ENCODE measurements around the gene LUZP1.

The LUZP1 gene

DNA sequence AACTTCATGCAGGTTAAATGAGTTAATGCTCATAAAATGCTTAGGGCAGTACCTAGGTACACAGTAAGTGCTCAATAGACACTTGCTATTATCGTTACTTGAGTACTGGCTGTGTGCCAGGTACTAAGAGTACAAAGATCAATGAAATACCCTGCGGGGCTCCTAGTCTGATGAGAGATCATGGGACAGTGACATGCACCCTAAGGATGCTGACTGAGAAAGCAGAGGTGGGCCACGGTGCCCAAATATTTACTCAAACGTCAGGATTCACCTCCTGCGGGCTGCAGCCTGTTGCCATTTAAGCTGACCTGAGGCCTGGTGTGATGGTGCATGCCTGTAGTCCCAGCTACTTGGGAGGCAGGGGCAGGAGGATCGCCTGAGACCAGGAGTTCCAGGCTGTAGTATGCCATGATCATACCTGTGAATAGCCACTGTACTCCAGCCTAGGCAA, 19.8 kb upstream of the LUZP1 start:
- DNase-seq = no peak

DNA sequence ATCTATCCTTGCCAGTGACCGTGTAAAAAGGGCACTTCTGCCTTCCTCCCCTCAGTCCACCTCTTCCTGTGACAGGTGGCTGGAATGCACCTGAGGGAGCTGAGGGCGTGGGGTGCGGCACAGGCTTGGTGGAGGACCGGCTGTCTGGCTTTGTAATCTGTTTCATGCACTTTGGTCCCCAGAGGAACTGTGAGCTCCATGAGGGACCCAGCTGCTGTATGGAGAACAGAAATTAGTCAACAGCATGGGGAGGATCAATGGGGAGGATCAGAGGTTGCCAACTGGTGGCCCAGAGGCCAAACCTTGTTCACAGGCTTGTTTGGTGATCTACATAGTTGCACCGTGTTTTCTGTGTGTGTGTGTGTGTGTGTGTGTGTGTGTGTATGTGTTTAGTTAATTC, 19.0 kb upstream of the LUZP1 start:
- no peak for DNase-seq

DNA sequence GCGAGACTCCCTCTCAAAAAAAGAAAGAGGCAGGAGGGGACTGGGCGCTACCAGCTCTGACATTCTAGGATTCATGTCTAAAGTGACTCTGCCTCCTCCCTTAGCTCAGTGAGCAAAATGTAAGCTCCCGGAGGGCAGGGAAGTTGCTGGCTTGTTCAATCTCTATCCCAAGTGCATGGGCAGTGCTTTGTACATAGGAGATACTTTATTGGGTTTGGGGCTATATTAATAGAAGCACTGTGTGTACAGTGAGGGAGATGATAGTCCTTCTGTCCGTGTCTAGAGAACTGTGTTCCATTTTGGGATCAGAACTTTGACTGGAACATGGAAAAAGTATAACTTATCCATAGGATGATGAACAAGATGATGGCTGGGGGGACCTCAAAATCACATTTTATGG, 16.7 kb upstream of the LUZP1 start:
- DNase-seq = no peak

DNA sequence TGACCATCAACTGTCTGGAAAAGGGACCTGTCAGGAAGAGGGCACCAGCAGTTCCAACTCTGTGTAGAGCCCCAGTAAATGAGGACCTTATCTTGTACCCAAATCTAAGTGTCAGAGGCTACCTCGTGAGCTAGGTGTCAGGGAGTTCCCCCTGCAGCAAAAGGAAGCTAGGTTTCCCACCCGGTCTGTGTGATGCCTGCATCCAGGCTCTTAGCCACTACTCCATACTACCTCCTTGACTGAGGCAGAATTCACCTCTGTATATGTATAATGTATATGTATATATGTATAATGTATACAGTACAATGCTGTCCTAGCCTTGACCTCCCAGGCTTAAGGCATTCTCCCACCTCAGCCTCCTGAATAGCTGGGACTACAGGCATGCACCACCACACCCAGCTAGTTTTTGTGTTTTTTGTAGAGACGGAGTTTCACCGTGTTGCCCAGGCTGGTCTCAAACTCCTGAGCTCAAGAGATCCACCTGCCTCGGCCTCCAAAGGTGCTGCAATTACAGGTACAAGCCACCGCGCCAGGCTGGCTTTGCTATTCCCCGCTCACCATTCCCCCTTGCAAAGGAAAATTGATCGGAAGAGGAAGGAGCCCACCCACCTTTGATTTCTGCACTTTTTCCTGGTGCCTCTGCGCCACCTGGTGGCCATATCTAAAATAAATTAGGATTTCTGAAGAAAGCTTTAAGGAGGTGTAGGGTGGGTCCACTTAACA, 15.7 kb upstream of the LUZP1 start:
- peak; percentile 57 for DNase-seq

DNA sequence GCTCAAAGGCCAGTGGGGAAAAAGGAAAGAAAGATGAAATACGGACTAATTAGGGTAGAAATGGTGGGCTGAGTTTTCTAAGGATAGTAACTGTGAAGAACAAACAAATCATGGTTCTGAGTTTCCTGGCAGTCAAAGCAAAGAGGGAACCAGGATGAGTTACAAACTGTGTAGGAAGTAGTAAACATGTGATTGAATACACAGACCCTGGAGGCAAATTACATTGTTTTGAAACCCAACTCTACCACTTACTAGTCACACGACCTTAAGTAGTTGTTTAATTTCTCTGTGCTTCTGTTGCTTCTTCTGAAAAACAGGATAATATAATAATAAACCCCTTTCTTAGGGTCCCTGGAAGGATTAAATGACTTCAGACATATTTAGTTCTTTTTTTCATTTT, 11.2 kb upstream of the LUZP1 start:
- DNase-seq = no peak

DNA sequence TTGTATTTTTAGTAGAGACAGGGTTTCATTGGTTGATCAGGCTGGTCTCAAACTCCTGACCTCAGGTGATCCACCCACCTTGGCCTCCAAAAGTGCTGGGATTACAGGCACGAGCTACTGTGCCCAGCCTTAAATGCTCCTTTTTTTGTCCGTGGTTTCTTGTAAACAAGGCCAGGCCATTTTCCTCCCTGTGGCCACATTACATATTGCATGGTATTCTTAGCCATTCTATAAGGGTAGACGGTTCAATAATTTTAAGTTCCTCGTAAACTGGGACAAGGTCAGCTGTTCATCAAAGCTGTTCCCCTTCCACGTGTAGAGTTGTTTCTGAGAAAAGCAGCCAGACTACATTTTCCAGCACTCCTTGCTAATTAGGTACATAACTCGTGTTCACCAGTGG, 10.3 kb upstream of the LUZP1 start:
- no peak for DNase-seq

DNA sequence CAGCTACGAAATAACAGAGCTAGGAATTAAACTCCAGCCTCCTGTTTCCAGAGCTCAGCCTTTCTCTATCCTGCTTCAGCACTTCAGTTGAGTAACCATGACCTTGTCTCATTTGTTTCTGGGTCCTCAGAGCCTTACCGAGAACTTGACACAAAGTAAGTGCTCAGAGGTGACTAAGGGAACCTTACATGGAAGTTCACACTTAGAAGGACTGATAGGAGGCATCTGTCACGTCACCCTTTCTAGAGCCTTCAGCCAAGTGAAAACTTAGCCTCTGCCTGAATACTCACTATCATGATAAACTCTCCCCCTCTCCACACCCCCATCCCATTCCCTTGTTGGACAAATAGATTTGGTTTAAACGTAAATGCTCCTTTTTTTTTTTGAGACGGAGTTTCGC, 9.8 kb upstream of the LUZP1 start:
- DNase-seq = no peak

DNA sequence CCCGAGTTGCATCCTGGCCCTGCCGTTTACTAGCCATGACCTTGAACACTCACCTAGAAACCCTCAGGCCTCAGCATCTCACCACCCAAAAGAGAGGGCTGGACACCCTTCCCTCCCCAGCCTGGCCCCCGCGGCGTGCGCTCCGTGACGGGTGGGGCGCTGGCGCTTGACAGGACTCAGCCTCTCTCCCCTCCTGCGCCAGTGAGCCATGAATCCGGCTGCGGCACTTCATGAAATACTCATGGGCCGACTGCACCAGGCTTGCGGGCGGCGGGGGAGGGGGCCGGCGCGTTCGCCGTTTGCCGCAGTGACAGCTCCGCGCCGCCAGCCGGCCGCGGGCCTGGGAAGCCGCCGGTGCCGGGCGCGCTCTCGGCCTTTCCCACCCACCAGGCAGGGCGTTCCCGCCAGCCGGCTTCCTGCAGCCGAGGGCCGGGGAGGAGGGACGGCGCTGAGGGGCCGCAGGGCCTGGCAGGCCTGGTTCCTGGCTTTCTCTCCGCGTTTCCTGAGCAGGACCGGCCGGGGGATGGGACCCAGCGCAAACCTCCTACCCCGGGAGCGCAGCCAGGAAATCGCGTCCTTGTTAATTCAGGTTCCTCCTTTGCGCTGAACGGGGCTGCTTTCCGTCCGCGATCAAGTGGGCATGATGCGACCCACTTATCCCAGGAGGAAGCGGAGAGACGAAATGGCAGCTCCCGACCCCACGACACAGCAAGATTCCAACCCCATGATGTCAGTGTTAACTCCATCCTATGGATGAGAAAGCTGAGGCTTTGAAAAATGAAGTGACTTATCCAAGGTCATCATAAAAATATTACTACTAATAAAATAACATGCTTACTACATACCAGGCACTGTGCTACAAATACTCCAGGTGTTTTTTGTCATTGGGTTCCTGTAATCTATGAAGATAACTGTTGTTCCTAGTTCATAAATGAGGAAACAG, 9.1 kb upstream of the LUZP1 start:
- peak; percentile 61 for DNase-seq

DNA sequence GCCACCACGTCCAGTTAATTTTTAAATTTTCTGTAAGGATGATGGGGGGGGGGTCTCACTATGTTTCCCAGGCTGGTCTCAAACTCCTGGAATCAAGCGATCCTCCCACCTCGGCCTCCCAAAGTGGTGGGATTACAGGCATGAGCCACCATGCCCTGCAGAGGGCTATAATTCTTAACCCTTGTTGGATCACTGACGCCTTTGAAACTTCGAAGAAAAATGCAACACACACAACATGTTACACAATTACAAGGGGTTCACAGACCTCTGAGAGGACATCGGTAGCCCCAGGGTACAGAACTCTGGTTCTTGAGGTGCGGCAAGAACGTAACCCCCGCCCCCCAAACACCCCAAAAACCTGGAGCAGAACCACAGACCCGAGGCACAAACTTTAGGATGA, 8.4 kb upstream of the LUZP1 start:
- no peak for DNase-seq

DNA sequence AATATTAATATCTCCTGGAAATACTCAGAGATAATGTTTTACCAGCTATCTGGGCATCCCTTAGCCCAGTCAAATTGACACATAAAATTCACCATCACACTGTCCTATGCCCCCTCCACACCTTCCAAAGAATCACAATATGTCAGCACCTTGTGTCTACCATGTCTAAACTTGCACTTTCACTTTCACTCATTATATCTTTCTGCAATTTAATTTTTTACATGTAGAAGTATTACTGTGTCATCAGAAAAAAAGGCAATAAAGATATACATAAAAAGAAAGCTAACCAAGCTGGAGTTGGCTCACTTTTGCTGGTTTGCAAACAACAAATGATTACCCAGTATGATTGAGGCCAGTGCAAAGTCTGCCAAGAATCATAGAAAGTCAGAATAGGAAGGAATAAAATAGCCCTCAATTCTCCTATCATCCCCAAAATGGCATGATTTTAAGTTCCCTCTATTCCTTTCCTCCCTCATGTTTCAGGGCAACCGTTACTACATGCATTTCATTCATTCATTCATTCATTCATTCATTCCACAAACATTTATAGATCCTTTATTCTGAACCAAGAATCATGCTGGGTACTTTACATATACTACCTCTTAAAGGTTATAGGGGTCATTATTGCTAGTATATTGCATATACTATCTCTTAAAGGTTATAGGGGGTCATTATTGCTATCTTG, 5.9 kb upstream of the LUZP1 start:
- DNase-seq = no peak

DNA sequence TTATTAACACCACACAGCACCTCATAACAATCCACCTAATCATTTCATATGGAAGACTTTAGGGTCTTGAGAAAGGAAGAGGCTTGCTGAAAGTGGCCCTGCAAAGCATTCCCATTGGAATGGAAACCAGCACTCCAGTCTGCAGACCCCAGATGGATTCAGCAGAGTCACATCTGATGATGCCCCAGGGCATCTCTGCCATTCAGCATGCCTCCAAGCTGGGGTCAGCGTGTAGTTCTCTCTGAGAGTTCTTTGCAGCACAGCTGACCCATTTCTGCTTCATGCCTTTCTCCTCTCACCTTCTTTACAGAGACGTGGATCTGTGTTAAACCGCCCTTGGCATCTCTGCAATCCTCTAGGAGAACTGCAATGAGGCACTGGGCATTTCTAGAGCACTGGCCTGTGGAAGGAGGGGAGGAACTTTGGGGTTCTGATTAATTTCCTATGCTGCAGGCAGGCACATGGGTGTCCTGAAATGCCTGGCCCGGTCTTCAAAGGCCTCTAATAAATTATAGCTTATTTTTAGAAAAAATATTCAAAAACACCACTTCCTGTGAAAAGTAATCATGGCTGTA, 2.6 kb upstream of the LUZP1 start:
- no peak for DNase-seq

DNA sequence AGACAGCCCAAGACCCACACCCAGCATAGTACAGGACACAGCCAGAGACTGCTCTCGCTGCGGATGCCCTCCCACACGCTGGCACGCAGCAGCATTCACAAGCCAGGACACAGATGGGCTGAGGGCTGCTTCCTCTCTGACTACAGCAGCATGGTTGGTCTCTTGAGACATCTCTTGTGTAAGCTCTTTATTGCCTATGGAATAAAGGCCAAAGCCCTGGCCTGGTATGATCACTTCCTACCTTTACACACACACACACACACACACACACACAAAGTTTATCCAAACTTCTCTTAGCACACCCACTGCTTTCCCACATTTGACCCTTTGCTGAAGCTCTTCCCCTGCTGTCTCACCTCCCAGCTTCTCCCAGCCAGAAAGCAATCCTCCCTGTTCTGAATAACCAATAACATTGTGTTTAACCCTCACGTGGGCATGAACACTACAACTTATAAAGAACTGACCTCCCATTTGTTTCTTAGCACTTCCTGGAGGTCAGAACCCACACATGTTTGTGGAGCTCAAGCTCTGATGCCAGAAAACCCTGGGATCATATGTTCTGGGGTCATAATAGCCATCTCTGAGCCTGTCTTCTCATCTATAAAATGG, 1.2 kb upstream of the LUZP1 start:
- DNase-seq = no peak

DNA sequence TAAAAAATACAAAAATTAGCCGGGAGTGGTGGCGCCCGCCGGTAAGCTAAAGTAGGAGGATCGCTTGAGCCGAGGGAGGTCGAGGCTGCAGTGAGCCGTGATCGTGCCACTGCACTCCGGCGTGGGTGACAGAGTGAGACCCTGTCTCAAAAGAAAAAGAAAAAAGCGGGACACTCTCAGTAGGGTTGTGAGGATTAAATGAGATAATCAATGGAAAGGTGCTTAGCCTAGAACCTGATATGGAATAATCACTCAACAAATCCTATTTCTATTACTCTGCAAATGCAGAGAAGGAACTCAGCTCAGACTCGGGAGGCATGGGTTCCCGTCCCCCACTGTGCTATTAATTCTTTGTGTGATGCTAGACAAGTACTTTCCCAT, 529 bp upstream of the LUZP1 start:
- no peak for DNase-seq

DNA sequence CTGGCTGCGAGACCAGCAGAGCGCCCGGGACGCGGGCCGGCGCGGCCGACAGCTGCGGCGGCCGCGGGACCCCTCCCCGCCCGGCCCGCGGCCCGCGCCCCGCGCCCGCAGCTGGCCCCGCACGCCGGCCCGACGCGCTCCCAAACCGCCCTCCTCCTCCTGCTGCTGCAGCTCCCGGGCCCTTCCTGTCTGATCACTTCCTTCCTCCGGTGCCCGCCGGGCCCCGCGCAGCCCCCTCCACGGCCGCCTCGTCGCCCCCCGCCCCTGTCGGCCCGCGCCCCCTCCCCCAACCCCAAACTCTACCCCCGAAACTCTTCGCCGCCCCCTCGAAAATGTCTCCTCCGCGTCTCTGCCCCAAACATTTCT, 594 bp downstream of the LUZP1 start:
- DNase-seq = no peak

DNA sequence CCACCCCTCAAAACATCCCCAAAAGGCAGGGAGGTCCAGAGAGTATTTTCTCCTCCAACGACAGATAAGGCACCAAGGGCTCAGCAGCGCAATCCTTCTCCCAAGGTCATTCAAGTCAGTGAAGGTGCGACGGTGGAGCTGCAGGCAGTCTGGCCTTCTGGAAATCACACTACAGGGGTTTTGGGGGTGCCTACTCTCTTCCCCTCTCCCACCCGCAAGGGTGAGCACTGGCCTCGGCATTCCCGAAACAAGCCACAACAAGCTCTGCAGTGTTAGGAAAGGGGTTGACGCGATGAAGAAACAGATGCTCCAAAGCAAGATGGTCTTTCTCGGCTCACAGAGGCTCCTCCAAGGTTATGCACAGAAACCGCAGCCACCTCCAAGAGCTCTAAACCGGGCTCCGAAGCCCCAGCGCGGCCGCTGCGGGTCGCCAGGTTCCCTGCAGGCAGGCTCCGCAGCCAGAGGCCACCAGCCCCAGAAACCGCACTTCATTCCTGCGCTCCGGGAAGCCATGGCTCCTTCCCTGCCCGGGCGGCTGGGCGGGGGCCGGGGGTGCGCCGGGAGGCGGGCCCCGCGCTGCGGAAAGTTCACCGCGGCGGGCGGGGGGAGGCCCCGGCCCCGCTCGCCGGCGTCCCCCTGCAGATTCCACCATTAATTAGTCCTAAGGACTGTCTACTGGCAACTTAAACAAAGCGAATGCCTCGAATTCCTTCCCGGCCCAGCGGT, 1.1 kb downstream of the LUZP1 start:
- DNase-seq = peak; percentile 52

DNA sequence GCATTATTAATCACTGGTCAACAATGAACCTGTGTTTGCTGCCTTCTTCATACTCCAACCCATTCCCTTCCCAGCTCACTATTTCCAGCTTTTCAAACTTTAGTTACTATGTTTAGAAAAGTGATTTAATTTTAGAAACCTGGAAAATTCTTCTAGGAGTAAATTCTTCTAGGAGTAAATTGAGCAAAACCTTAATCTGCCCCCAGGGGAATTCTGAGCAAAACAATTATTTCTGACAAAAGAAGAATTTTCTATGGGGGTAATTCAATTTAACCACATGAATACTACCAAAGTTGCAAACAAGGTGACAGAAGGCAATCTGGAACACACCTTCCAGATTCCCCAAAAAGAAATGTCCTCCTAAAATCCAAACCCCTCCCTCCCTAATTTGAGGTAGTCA, 1.8 kb downstream of the LUZP1 start:
- DNase-seq = no peak

DNA sequence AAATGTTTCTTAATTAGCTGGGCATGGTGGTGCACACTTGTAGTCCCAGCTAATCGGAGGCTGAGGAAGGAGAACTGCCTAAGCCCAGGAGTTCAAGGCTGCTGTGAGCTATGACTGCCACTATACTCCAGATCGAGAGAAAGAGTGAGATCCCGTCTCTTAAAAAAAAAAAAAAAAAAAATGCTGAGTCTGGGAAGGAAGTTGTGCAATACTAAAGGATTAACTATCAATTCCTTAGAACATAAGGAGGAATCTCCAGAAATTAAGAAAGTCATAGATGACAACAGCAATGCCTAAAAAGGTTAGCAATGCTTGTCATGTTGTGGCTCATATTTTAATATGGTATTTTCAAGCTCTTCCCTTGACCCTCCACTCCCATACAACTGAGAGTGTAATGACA, 5.3 kb downstream of the LUZP1 start:
- no peak for DNase-seq

DNA sequence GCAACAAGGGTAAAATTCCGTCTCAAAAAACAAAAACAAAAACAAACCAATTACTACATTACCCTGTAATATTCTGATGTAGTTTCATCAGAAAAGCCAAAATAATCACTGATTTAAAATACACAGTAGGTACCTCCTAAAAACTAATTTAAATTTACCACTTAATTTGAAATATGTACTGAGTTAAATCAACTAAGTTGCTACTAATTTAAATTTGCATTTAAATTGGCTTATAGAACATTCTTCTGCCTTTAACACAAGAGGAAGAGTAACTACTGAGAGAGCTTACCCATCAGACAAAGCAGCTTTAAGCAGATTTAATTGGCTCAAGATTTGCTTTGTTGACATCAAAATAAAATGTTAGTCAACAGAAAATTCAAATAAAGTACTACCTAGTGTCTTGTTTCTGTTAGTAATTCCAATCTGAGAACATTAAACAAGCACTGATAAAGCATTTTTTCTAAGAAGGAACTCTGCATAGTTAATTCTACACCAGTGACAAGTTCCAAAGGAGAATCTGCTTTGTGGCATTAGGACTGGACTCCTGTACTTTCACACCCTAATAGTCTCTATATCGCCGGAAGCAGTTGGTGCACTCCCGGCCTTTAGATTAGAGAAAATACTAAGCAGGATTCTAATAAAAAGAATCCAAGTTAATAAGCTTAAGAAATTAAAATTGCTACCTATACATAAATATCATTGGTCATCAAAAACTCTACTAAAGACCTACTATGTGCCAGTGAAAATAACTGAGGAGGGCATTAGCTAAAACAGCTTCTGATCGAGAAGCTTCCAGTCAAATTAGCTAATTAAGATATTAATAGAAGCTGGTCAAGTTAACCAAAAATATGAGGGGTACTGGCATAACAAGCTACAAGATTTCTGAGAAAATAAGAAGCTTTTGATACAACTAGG, 8.4 kb downstream of the LUZP1 start:
- no peak for DNase-seq

DNA sequence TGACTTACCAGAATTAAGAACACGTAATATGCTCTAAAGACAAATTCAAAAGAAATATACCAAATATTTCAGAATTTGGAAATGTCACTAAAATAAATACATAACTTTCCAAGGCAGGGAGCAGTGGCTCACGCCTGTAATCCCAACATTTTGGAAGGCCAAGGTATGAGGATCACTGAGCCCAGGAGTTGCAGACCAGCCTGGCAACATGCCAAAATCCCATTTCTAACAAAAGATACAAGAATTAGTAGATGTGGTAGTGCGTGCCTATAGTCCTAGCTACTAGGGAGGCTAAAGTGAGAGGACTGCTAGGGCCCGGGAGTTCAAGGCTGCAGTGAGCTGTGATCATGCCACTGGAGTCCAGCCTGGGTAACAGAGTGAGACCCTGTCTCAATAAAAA, 11.7 kb downstream of the LUZP1 start:
- DNase-seq = no peak

DNA sequence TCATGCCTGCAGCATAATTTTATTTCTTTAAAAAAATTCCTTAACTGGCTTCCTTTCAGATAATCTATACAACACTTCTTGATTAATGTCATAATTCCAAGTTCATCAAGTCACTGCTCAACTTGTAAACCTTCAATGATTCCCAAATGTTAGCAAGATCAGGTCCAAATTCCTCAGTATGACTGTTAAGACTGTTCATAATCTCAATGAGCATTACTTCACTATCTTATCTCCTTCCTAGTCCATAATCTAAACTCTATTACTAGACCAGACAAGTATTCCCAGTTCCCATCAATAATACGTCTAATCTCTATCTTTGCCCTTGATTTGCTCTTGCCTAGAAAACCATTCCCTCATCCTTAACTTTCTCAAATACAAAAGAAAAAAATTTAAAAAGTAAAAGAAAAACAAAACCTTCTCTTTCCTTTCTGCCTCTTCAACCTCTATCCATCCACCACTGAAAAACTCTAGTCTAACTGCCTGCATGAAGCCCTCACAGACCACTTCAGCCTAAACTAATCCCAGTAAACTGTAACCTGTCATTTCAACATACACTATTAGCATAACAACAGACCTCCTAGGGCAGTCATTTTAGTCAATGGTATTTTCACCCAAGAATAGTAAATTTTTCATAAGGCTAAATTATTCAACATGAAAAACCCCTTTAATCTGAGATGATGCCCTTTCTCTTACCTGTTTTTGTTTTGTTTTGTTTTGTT, 15.5 kb downstream of the LUZP1 start:
- no peak for DNase-seq

DNA sequence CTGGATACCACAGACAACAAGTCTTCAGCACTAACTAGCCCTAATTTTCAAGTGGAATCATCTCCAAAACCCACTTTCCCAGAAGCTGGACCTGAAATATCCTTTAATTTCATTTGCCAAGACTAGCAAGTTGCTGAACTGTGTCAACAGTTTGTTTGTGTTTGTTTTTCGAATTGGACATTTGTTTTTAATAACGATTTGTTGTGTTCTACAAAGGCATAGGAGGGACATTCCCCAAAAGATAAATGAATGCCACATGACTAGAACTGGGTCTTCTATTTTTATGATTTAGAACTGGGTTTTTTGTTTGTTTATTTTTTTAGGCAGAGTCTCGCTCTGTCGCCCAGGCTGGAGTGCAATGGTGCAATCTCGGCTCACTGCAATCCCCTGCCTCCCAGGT, 17.9 kb downstream of the LUZP1 start:
- DNase-seq = no peak

All from activated T-cell treated with anti-CD3 and anti-CD28 coated beads, Interleukin-2, amount 50 U/mL, for 1 hour (primary cell).